WTC11 (cell line): Measurements from ENCODE around the gene APOH. TPM values are rescaled to one million over a fixed set of nuclear protein-coding genes. Genes with fewer than 3 reads are reported as not detected.

ENCODE experiments used
- ATAC-seq: fragments of 200-7000 bp; cut with Tn5 transposase; 2 replicates; pipeline ENCODE4 v1.10.0; 2021; ENCODE audit warnings: mild to moderate bottlenecking, moderate library complexity
- CTCF ChIA-PET: fragments of 300-600 bp; sonication (Branson Sonifier 250); formaldehyde crosslinking; loops from one replicate; lab custom pipeline; 2021; ENCODE audit warnings: antibody characterized with exemption; lab: Charles Lee
- POLR2A ChIA-PET: fragments of 350-600 bp; sonication (Branson Sonifier 250); formaldehyde crosslinking; loops from one replicate; lab custom pipeline; 2021; ENCODE audit warnings: antibody characterized with exemption; lab: Charles Lee
- DNase-seq: peaks from one replicate; pipeline ENCODE4 v3.0.0; 2021; ENCODE audit warnings: low spot score
- H3K27ac Mint-ChIP-seq: 2 replicates; pipeline ENCODE4 v1.8.0; 2021; ENCODE audit warnings: mixed read lengths
- H3K27me3 Mint-ChIP-seq: 2 replicates; pipeline ENCODE4 v1.8.0; 2021; ENCODE audit warnings: low read depth, mild to moderate bottlenecking, moderate library complexity, mixed read lengths
- H3K36me3 Mint-ChIP-seq: 2 replicates; pipeline ENCODE4 v1.8.0; 2021; ENCODE audit warnings: mixed read lengths
- H3K4me1 Mint-ChIP-seq: 2 replicates; pipeline ENCODE4 v1.8.0; 2022; ENCODE audit warnings: mixed read lengths
- H3K4me3 Mint-ChIP-seq: 2 replicates; pipeline ENCODE4 v1.8.0; 2021; ENCODE audit warnings: mild to moderate bottlenecking, moderate library complexity, mixed read lengths
- H3K9me3 Mint-ChIP-seq: 2 replicates; pipeline ENCODE4 v1.8.0; 2021; ENCODE audit warnings: mixed read lengths
- E2F4 ChIP-seq: sonication (generic); formaldehyde crosslinking; IDR thresholded peaks from 2 replicates; pipeline ENCODE4 v1.8.1; 2022; ENCODE audit warnings: low read depth, mild to moderate bottlenecking, moderate library complexity, missing genetic modification reagents, borderline replicate concordance
- EMX1 ChIP-seq: fragments of 250-450 bp; sonication (Bioruptor Pico); IDR thresholded peaks from 2 replicates; pipeline ENCODE4 v1.8.0; 2021; ENCODE audit warnings: mild to moderate bottlenecking
- ETV6 ChIP-seq: sonication (generic); formaldehyde crosslinking; IDR thresholded peaks from 2 replicates; pipeline ENCODE4 v1.8.1; 2022; ENCODE audit warnings: mild to moderate bottlenecking, missing genetic modification reagents
- FOXJ3 ChIP-seq: sonication (generic); formaldehyde crosslinking; IDR thresholded peaks from 2 replicates; pipeline ENCODE4 v1.9.0; 2021; ENCODE audit warnings: missing genetic modification reagents, mild to moderate bottlenecking, borderline replicate concordance
- GTF2I ChIP-seq: fragments of 250-450 bp; sonication (Bioruptor Pico); conservative IDR thresholded peaks from 2 replicates; pipeline ENCODE4 v1.4.0; 2021; ENCODE audit warnings: mild to moderate bottlenecking
- NFE2L1 ChIP-seq: sonication (generic); formaldehyde crosslinking; IDR thresholded peaks from 2 replicates; pipeline ENCODE4 v1.8.1; 2023; ENCODE audit warnings: missing genetic modification reagents
- PRDM15 ChIP-seq: sonication (generic); formaldehyde crosslinking; IDR thresholded peaks from 2 replicates; pipeline ENCODE4 v1.8.0; 2022; ENCODE audit warnings: missing genetic modification reagents
- PREB ChIP-seq: sonication (generic); formaldehyde crosslinking; IDR thresholded peaks from 2 replicates; pipeline ENCODE4 v1.8.1; 2022; ENCODE audit warnings: mild to moderate bottlenecking, missing genetic modification reagents, moderate library complexity, borderline replicate concordance
- SMAD3 ChIP-seq: sonication (generic); formaldehyde crosslinking; IDR thresholded peaks from 2 replicates; pipeline ENCODE4 v1.8.0; 2022; ENCODE audit warnings: missing genetic modification reagents, mild to moderate bottlenecking, borderline replicate concordance
- TEAD4 ChIP-seq: sonication (generic); formaldehyde crosslinking; IDR thresholded peaks from 2 replicates; pipeline ENCODE4 v1.8.0; 2022; ENCODE audit warnings: mild to moderate bottlenecking, missing genetic modification reagents
- ZNF423 ChIP-seq: fragments of 250-450 bp; sonication (Bioruptor Pico); IDR thresholded peaks from 2 replicates; pipeline ENCODE4 v2.1.2; 2022; ENCODE audit warnings: mild to moderate bottlenecking, moderate library complexity
- ZNF532 ChIP-seq: fragments of 250-450 bp; sonication (Bioruptor Pico); IDR thresholded peaks from 2 replicates; pipeline ENCODE4 v1.9.0; 2021; ENCODE audit warnings: mild to moderate bottlenecking, borderline replicate concordance
- total RNA-seq: library from RNA; stranded (reverse); gene quantifications from 3 replicates; pipeline ENCODE4 v1.2.3, GENCODE V29; 2021
- TF ChIP-seq, protein P1 (sequence below): fragments of 250-450 bp; sonication (Bioruptor Pico); IDR thresholded peaks from 2 replicates; pipeline ENCODE4 v1.8.0; 2021; ENCODE audit warnings: mild to moderate bottlenecking
- TF ChIP-seq, protein P2 (sequence below): fragments of 250-450 bp; sonication (Bioruptor Pico); IDR thresholded peaks from 2 replicates; pipeline ENCODE4 v2.1.2; 2022; ENCODE audit warnings: mild to moderate bottlenecking, moderate library complexity
- TF ChIP-seq, protein P3 (sequence below): sonication (generic); formaldehyde crosslinking; IDR thresholded peaks from 2 replicates; pipeline ENCODE4 v1.8.0; 2022; ENCODE audit warnings: mild to moderate bottlenecking, missing genetic modification reagents

APOH gene
- total RNA-seq, 1 experiment from 2014 or later = 1.2 TPM

DNA sequence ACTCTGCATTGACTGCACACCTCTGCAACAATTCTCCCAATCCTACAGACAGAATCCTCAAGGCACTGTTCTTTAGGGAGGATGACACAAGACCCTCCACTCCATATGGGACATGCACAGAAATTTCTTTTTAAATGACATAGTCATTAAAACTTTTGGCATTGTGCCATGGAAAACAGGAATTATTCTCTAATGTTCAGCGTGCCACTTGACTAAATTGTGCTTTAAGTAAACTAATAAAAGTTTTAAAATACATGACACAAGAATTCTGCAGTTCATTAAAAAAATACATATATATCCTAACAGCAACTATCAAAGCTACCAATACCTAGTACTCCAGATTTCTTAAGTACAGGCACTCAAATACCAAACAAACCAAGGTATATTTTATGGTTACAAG lies 53.3 kb downstream of the APOH start:
- DNase-seq = no peak
- no peak overlapping the region for H3K27ac Mint-ChIP-seq
- no peaks in the 10 kb centered on the region for H3K36me3 Mint-ChIP-seq
- ChIA-PET POLR2A (no interaction called here), CTCF (no interaction called here)
- ATAC-seq = no peak
- no peaks in the 10 kb centered on the region for H3K9me3 Mint-ChIP-seq
- H3K4me1 Mint-ChIP-seq = no peaks in the 10 kb centered on the region
- H3K4me3 Mint-ChIP-seq = no peak overlapping the region
- no peak for TF ChIP-seq ZNF423 (CRISPR knock-in tag)
- TF ChIP-seq, protein P1, sequence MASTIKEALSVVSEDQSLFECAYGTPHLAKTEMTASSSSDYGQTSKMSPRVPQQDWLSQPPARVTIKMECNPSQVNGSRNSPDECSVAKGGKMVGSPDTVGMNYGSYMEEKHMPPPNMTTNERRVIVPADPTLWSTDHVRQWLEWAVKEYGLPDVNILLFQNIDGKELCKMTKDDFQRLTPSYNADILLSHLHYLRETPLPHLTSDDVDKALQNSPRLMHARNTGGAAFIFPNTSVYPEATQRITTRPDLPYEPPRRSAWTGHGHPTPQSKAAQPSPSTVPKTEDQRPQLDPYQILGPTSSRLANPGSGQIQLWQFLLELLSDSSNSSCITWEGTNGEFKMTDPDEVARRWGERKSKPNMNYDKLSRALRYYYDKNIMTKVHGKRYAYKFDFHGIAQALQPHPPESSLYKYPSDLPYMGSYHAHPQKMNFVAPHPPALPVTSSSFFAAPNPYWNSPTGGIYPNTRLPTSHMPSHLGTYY (CRISPR knock-in tag) = no peak
- TF ChIP-seq, all 79 proteins: peak for 0
- no peaks in the 10 kb centered on the region; the same call in 1 of the 2 replicates for H3K27me3 Mint-ChIP-seq

DNA sequence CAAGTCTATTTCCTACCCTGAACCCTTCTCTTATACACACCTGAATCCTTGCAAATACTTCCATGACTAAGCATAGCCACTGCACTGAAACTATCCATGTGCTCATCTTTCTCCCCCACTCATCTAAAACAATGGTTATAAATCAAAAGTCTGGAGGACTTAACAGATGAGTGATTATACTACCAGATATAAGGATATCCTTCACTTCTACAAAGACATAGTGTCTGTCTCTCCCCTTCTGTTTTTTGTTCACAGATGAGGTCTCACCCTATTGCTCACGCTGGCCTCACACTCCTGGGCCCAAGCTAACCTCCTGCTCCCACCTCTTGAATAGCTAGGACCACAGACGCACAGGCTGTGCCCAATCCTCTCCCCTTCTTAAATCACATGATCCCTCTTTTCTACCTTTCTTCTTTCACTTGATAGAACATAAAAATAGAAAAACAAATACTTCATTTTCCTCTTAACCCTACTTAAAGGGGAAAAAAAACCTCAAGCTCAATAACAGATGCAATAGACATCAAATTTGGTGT lies 56.5 kb downstream of the APOH start:
- no peaks in the 10 kb centered on the region for H3K4me1 Mint-ChIP-seq
- CTCF ChIA-PET = no interaction called here
- ATAC-seq = no peak
- no peak overlapping the region for H3K4me3 Mint-ChIP-seq
- H3K9me3 Mint-ChIP-seq = no peaks in the 10 kb centered on the region
- no peaks in the 10 kb centered on the region for H3K36me3 Mint-ChIP-seq
- no peak for DNase-seq
- POLR2A ChIA-PET = no interaction called here
- TF ChIP-seq FOXJ3 (no peak), SMAD3 (CRISPR knock-in tag) (no peak), EMX1 (CRISPR knock-in tag) (no peak), GTF2I (CRISPR knock-in tag) (no peak), E2F4 (no peak), PRDM15 (CRISPR knock-in tag) (no peak), NFE2L1 (CRISPR knock-in tag) (no peak)
- no peaks in the 10 kb centered on the region for H3K27me3 Mint-ChIP-seq
- H3K27ac Mint-ChIP-seq = no peak overlapping the region

DNA sequence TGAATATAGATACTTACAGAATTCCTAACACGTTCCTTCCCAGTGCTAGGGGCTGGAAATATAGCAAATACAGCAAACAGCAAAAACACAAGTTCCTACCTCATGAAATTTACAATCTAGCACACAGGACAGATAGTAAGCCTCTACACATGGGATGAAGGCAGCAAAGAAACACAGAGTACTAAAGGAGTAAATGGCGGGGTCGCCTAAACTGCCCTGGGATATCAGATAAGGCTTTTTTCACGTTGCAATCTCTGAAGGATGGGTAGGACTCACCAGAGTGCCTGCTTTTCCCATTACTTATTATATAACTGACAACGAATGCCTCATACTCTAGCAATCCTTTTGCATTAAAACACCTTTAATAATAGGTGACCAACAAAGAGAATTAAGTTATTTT lies 57.1 kb downstream of the APOH start:
- no peak overlapping the region for H3K4me3 Mint-ChIP-seq
- H3K27me3 Mint-ChIP-seq = no peaks in the 10 kb centered on the region
- ChIA-PET POLR2A (no interaction called here), CTCF (no interaction called here)
- no peak overlapping the region for H3K27ac Mint-ChIP-seq
- no peaks in the 10 kb centered on the region for H3K36me3 Mint-ChIP-seq
- no peak for DNase-seq
- no peaks in the 10 kb centered on the region for H3K4me1 Mint-ChIP-seq
- ATAC-seq = no peak
- no peaks in the 10 kb centered on the region for H3K9me3 Mint-ChIP-seq
- TF ChIP-seq, protein P2, sequence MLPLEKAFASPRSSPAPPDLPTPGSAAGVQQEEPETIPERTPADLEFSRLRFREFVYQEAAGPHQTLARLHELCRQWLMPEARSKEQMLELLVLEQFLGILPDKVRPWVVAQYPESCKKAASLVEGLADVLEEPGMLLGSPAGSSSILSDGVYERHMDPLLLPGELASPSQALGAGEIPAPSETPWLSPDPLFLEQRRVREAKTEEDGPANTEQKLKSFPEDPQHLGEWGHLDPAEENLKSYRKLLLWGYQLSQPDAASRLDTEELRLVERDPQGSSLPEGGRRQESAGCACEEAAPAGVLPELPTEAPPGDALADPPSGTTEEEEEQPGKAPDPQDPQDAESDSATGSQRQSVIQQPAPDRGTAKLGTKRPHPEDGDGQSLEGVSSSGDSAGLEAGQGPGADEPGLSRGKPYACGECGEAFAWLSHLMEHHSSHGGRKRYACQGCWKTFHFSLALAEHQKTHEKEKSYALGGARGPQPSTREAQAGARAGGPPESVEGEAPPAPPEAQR (CRISPR knock-in tag) = no peak
- TF ChIP-seq TEAD4 (CRISPR knock-in tag) (no peak), PREB (no peak), ZNF532 (CRISPR knock-in tag) (no peak), ETV6 (no peak), E2F4 (no peak)
- TF ChIP-seq, protein P3, sequence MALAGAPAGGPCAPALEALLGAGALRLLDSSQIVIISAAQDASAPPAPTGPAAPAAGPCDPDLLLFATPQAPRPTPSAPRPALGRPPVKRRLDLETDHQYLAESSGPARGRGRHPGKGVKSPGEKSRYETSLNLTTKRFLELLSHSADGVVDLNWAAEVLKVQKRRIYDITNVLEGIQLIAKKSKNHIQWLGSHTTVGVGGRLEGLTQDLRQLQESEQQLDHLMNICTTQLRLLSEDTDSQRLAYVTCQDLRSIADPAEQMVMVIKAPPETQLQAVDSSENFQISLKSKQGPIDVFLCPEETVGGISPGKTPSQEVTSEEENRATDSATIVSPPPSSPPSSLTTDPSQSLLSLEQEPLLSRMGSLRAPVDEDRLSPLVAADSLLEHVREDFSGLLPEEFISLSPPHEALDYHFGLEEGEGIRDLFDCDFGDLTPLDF (CRISPR knock-in tag) = no peak
